ENCODE data around the gene SLC25A24. TPM values are rescaled to one million over a fixed set of nuclear protein-coding genes. Genes with fewer than 3 reads are reported as not detected.

Gene SLC25A24
- total and polyA plus RNA-seq, 2 of the 13 experiments (the other 11 are each of a cell fraction or from before 2014, with no cell fraction given), result 8.0 to 12.4 TPM

GRCh38 chr1:108182959-108183700 is 17.0 kb downstream of the SLC25A24 start:
- Histone ChIP-seq H3K79me2 (ENCODE audit: insufficient read depth, low read length) (no peaks in the 10 kb centered on the region), H2AFZ (ENCODE audit: low read length) (no peak overlapping the region), H3K4me2 (ENCODE audit: low read depth, low read length) (no peak overlapping the region), H3K36me3 (replicated peaks in 1 of 2; ENCODE audit: control insufficient read depth in 1 of 2, insufficient read depth in 2 of 2, low read length in 2 of 2) (0 out of 5 replicates have a peak, but pooled peaks cover 0 to 9% of the 10 kb centered on the region in 2 experiments), H3K9ac (ENCODE audit: insufficient read depth, low read depth, low read length) (no peak overlapping the region), H3K4me1 (ENCODE audit: insufficient read depth, low read length) (no peaks in the 10 kb centered on the region), H3K27ac (ENCODE audit: extremely low read length, insufficient read depth, low read length) (no peak overlapping the region), H3K4me3 (replicated peaks in 1 of 3; ENCODE audit: insufficient read depth in 1 of 3, low read depth in 2 of 3, low read length in 3 of 3) (no peak overlapping the region), H3K9me3 (ENCODE audit: low read length) (no peaks in the 10 kb centered on the region), H3K27me3 (ENCODE audit: control insufficient read depth in 1 of 2, insufficient read depth in 2 of 2, low read length in 2 of 2) (no peaks in the 10 kb centered on the region), H4K20me1 (ENCODE audit: insufficient read depth, low read length) (no peaks in the 10 kb centered on the region)
- WGBS (ENCODE audit: low lambda C conversion rate), result 25% methylated on average over 2 of the region's 2 CpGs
- no peak for DNase-seq (ENCODE audit: low spot score)
- ATAC-seq, result no peak
- in situ Hi-C loops (cut with HindIII; ENCODE audit: extremely low pct_ligation_motif_present, low pct_unique_long_range_greater_than_20kb) (no loop called here), intact Hi-C loops (cut with micrococcal nuclease; ENCODE audit: unreplicated experiment) (no loop called here)
- no peak for FAIRE-seq
- ChIA-PET POLR2A (no interaction called here), CTCF (ENCODE audit: low intra/inter-chr PET ratio, low total read pairs) (no interaction called here)
- BruUV-seq (replicated peaks), result no TSS peak
- no peak for TF ChIP-seq AHR (CRISPR knock-in tag; IDR thresholded peaks at IDR 0.05)
- no peak for TF ChIP-seq TCF7L2 (IDR thresholded peaks at IDR 0.05; ENCODE audit: low read depth, low read length)
- no peak for TF ChIP-seq ZNF704 (CRISPR knock-in tag; IDR thresholded peaks at IDR 0.05; ENCODE audit: borderline replicate concordance)
- no peak for TF ChIP-seq TGIF2 (CRISPR knock-in tag; IDR thresholded peaks at IDR 0.05)
- no peak for TF ChIP-seq ZGPAT (CRISPR knock-in tag; IDR thresholded peaks at IDR 0.05)
- no peak for TF ChIP-seq BORCS8-MEF2B (CRISPR knock-in tag; IDR thresholded peaks at IDR 0.05)
- TF ChIP-seq GLI4 (CRISPR knock-in tag; IDR thresholded peaks at IDR 0.05; ENCODE audit: borderline replicate concordance), result no peak
- no peak for TF ChIP-seq ZFYVE20 (CRISPR knock-in tag; IDR thresholded peaks at IDR 0.05; ENCODE audit: borderline replicate concordance, low read depth)
- no peak for TF ChIP-seq CSRNP1 (CRISPR knock-in tag; IDR thresholded peaks at IDR 0.05)
- TF ChIP-seq ZNF18 (CRISPR knock-in tag; IDR thresholded peaks at IDR 0.05; ENCODE audit: insufficient replicate concordance), result no peak
- TF ChIP-seq SP2 (CRISPR knock-in tag; IDR thresholded peaks at IDR 0.05), result no peak
- TF ChIP-seq ZNF230 (CRISPR knock-in tag; IDR thresholded peaks at IDR 0.05), result no peak
- TF ChIP-seq ASH2L (IDR thresholded peaks at IDR 0.05; ENCODE audit: insufficient read length, low read depth, low read length), result no peak
- TF ChIP-seq TBP (CRISPR knock-in tag; IDR thresholded peaks at IDR 0.05), result no peak
- TF ChIP-seq HMG20B (CRISPR knock-in tag; conservative IDR thresholded peaks at IDR 0.05), result no peak
- TF ChIP-seq E2F5 (CRISPR knock-in tag; conservative IDR thresholded peaks at IDR 0.05), result no peak
- TF ChIP-seq ZNF138 (CRISPR knock-in tag; IDR thresholded peaks at IDR 0.05; ENCODE audit: low read depth), result no peak
- no peak for TF ChIP-seq RELA (CRISPR knock-in tag; IDR thresholded peaks at IDR 0.05)

All from HepG2 (cell line).